ENCODE measurements around the gene LRMDA. TPM values are rescaled to one million over a fixed set of nuclear protein-coding genes. Genes with fewer than 3 reads are reported as not detected.

Gene LRMDA
- total RNA-seq, 1 experiment from 2014 or later = not detected

DNA sequence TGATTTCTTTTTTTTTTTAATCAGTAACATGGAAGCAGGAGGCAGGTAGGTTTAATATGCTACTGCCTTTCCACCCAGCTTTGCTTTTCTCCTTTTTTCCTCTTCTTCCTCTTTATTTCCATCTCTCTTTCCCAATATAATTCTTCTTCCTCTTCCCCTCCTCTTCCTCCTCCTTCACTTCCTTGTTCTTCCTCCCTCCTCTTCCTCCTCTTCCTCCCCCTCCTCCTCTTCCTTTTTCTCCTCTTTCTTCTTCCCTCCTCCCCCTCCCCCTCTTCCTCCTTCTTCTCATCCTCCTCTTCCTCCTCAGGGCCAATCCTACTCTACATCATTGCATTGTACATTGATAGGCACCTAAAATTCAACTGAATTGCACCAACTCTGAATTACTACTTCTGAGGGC, 41.2 kb upstream of the LRMDA start:
- no peaks in the 10 kb centered on the region for H3K36me3 ChIP-seq (ENCODE audit: insufficient read depth, low read length, poor library complexity, severe bottlenecking)
- H3K27me3 ChIP-seq (replicated peaks; ENCODE audit: insufficient read depth, low read depth, low read length, poor library complexity) = peaks cover 80% of the 10 kb centered on the region
- ChIA-PET POLR2A (ENCODE audit: low non-redundant PET) (no interaction called here), CTCF (no interaction called here)
- H3K4me3 ChIP-seq (ENCODE audit: low read depth, low read length, poor library complexity, severe bottlenecking) = no peak overlapping the region
- no peaks in the 10 kb centered on the region for H3K4me1 ChIP-seq (ENCODE audit: insufficient read depth, low read length, poor library complexity, severe bottlenecking)
- H3K27ac ChIP-seq (ENCODE audit: low read depth, low read length, poor library complexity, severe bottlenecking) = no peak overlapping the region
- DNase-seq (ENCODE audit: low spot score) = no peak
- H3K9me3 ChIP-seq (ENCODE audit: low read depth, low read length, poor library complexity, severe bottlenecking) = no peaks in the 10 kb centered on the region
- BruUV-seq (replicated peaks) = no TSS peak
- TF ChIP-seq EZH2 (IDR thresholded peaks at IDR 0.05; ENCODE audit: borderline replicate concordance, low read depth, low read length, poor library complexity, severe bottlenecking) = no peak
- TF ChIP-seq, protein P1, sequence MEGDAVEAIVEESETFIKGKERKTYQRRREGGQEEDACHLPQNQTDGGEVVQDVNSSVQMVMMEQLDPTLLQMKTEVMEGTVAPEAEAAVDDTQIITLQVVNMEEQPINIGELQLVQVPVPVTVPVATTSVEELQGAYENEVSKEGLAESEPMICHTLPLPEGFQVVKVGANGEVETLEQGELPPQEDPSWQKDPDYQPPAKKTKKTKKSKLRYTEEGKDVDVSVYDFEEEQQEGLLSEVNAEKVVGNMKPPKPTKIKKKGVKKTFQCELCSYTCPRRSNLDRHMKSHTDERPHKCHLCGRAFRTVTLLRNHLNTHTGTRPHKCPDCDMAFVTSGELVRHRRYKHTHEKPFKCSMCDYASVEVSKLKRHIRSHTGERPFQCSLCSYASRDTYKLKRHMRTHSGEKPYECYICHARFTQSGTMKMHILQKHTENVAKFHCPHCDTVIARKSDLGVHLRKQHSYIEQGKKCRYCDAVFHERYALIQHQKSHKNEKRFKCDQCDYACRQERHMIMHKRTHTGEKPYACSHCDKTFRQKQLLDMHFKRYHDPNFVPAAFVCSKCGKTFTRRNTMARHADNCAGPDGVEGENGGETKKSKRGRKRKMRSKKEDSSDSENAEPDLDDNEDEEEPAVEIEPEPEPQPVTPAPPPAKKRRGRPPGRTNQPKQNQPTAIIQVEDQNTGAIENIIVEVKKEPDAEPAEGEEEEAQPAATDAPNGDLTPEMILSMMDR (conservative IDR thresholded peaks at IDR 0.05; ENCODE audit: low read depth, low read length) = no peak
- intact Hi-C loops (cut with micrococcal nuclease; ENCODE audit: unreplicated experiment) = no loop called here

DNA sequence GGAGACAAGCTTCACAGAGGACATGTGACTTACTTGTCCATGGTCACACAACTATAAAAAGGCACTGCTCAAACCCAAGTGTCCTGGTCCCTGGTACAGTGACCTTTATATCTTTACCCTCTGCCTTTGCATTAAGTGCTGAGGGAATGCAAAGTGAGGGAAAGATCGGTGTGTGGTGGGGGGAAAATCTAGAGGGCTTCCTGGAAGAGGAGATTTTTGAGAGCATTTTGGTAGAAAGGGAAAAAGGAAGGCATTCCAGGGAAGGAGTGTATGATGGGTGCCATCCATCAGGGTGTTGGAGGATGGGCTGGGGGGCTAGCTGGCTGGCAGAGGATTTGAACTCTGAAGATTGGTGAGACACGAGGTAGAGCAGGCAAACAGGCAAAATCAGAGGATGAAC, 39.2 kb upstream of the LRMDA start:
- H3K4me1 ChIP-seq (ENCODE audit: insufficient read depth, low read length, poor library complexity, severe bottlenecking) = no peaks in the 10 kb centered on the region
- CTCF ChIA-PET = no interaction called here
- no TSS peak for BruUV-seq (replicated peaks)
- peaks cover 89% of the 10 kb centered on the region for H3K27me3 ChIP-seq (replicated peaks; ENCODE audit: insufficient read depth, low read depth, low read length, poor library complexity)
- no peak for DNase-seq (ENCODE audit: low spot score)
- POLR2A ChIA-PET (ENCODE audit: low non-redundant PET) = no interaction called here
- no peak overlapping the region for H3K4me3 ChIP-seq (ENCODE audit: low read depth, low read length, poor library complexity, severe bottlenecking)
- TF ChIP-seq, protein P1 (conservative IDR thresholded peaks at IDR 0.05; ENCODE audit: low read depth, low read length) = no peak
- no peak for TF ChIP-seq EZH2 (IDR thresholded peaks at IDR 0.05; ENCODE audit: borderline replicate concordance, low read depth, low read length, poor library complexity, severe bottlenecking)
- intact Hi-C loops (cut with micrococcal nuclease; ENCODE audit: unreplicated experiment) = no loop called here
- no peaks in the 10 kb centered on the region for H3K36me3 ChIP-seq (ENCODE audit: insufficient read depth, low read length, poor library complexity, severe bottlenecking)
- no peak overlapping the region for H3K27ac ChIP-seq (ENCODE audit: low read depth, low read length, poor library complexity, severe bottlenecking)
- no peaks in the 10 kb centered on the region for H3K9me3 ChIP-seq (ENCODE audit: low read depth, low read length, poor library complexity, severe bottlenecking)

DNA sequence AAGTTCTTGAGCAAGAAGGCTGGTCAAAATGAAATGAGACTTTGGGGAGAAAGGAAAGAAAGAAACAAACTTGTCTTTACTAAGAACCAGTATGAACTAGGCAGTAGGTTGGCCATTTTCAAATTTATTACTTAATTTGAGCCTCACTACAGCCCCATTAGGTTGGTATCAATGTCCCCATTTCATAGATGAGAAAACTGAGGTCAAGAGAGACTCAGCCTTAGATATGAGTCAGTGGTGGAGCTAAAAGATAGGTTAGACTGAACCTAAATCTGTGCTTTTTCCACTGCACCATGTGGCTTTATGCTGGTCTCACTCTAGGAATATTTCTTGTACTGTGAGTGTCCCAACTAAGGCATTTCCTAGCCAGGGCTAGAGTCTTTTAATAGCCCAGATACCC, 38.7 kb upstream of the LRMDA start:
- ChIA-PET POLR2A (ENCODE audit: low non-redundant PET) (no interaction called here), CTCF (no interaction called here)
- no peaks in the 10 kb centered on the region for H3K36me3 ChIP-seq (ENCODE audit: insufficient read depth, low read length, poor library complexity, severe bottlenecking)
- TF ChIP-seq EZH2 (IDR thresholded peaks at IDR 0.05; ENCODE audit: borderline replicate concordance, low read depth, low read length, poor library complexity, severe bottlenecking) = no peak
- TF ChIP-seq, protein P1 (conservative IDR thresholded peaks at IDR 0.05; ENCODE audit: low read depth, low read length) = no peak
- H3K4me1 ChIP-seq (ENCODE audit: insufficient read depth, low read length, poor library complexity, severe bottlenecking) = no peaks in the 10 kb centered on the region
- no peak overlapping the region for H3K27ac ChIP-seq (ENCODE audit: low read depth, low read length, poor library complexity, severe bottlenecking)
- H3K4me3 ChIP-seq (ENCODE audit: low read depth, low read length, poor library complexity, severe bottlenecking) = no peak overlapping the region
- BruUV-seq (replicated peaks) = no TSS peak
- DNase-seq (ENCODE audit: low spot score) = no peak
- H3K9me3 ChIP-seq (ENCODE audit: low read depth, low read length, poor library complexity, severe bottlenecking) = no peaks in the 10 kb centered on the region
- H3K27me3 ChIP-seq (replicated peaks; ENCODE audit: insufficient read depth, low read depth, low read length, poor library complexity) = peaks cover 90% of the 10 kb centered on the region
- intact Hi-C loops (cut with micrococcal nuclease; ENCODE audit: unreplicated experiment) = no loop called here
